Measurements from ENCODE around the gene SEPHS1. TPM values are rescaled to one million over a fixed set of nuclear protein-coding genes. Genes with fewer than 3 reads are reported as not detected.
"Not testable (repeated sequence)": the region's sequence is repeated elsewhere in the genome, so short reads cannot be mapped to it uniquely, and the experiment has no call there.

The SEPHS1 gene
- polyA plus RNA-seq, 12 donors, result 47.0 to 84.3 (median 57.8) TPM; not detected in 1

DNA sequence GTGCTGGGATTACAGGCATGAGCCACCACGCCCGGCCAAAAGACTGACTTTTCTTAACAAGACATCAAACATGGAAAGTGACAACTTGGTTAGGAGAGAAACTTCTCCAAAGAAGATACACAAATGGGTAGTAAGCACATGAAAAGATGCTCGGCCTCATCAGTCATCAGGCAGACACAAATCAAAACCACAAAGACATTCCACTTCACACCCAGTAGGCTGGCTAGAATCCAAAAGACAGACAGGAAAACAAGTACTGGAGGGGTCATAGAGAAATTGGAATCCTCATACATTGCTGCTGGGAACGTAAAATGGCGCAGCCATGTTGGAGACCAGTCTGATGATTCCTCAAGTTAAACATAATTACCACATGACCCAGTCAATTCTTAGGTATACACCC, 16.4 kb downstream of the SEPHS1 start:
- no peak for DNase-seq

DNA sequence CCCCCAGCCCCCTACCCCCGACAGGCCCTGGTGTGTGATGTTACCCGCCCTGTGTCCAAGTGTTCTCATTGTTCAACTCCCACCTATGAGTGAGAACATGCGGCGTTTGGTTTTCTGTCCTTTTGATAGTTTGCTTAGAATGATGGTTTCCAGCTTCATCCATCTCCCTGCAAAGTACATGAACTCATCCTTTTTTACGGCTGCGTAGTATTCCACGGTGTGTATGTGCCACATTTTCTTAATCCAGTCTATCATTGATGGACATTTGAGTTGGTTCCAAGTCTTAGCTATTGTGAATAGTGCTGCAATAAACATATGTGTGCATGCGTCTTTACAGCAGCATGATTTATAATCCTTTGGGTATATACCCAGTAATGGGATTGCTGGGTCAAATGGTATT, 17.1 kb downstream of the SEPHS1 start:
- not testable (repeated sequence) for DNase-seq

DNA sequence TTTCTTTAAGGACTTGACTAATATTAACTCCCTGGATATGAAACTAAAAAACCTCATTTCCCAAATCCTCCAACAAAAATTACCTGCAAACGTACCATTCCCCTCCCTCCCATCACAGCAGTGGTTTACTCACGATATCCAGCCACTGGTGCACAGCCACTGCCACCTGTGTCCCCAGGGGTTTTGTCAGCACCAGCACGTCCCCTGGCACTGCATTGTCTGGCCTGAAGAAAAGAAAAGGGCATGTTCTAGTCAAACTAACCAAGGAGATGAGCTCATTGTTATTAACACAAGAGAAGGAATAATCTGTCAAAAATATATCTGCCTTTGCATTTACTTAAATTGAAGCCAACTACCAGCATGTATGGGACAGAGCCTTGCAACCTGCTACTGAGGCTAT, 18.5 kb downstream of the SEPHS1 start:
- no peak for DNase-seq

DNA sequence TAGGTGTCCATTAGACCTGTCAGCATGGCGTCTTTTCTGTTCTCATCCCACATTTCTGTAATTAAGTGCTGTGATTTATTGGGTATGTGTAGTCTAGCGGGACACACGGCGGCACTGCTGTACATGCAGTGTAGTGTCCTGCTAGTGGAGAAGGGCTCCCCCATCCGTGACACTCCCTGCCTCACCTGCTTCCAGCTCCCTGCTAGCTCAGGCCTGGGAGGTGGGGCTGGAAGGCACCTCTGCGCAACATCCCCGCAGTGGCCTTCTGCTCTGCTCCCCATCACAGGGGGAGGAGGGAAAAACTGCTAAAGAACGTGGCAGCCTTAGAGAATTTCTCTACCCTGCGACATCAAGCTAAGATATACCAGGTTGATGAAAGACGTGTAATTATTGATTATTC, 19.5 kb downstream of the SEPHS1 start:
- no peak for DNase-seq

DNA sequence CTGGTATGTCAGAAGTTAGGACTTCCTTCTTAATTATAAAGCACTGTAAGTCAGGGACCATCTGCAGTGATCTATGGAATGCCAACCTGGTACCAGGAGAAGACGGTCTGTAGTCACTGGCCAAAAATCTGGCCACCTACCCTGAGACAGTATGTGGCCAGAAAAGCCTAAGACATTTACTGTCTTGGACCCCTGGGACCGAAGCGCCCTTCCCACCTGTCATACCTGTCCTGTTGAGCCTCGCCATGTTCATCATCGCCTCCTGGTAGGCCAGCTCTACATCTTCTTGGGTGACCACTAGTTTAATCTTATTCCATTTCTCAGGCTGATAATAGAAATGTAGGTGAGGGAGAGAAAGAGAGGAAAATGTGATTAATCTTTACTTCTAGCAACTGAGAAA, 20.0 kb downstream of the SEPHS1 start:
- no peak for DNase-seq

DNA sequence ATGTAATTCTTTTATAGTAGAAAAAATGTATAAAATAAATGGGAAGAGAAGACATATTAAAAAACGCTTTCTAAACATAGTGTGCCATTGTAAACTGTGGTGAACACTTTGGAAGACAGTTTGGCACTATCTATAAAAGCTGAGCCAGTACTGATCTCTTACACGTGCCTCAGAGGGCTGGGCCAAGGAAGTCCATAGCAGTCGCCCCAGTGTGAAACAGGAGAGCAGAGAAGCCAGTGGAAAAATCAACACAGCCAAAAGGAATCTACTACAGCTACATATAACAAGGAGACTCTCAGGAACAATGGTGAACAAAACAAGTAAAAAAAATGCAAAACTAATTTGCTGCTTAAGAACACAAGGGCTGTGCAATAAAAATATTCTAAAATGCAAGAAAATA, 20.6 kb downstream of the SEPHS1 start:
- DNase-seq, result peak; percentile 64

DNA sequence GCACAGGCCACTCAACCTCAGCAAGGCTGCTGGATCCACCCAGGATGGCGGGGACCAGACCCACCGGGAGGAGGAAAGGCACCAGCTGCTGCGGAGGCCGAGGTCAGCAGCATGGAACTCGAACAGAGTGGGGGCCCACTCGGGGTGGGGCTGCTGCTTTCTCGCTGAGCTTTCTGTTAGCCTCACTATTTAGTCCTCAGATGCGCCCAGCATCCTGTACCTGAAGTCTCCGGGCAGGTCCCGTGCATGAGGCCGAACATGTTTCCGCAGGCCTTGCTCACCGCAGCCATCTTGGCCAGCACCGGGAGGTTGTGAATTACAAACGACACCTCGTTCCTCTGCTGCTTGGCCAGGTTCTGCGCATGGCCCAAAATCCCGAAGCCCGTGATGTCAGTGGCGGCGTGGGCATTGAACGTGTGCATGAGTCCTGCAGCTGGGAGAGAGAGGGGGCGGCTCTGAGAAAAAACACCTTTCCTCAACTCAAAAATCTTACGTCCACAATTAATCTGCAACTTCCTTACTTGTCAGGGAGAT, 25.4 kb downstream of the SEPHS1 start:
- no peak for DNase-seq

DNA sequence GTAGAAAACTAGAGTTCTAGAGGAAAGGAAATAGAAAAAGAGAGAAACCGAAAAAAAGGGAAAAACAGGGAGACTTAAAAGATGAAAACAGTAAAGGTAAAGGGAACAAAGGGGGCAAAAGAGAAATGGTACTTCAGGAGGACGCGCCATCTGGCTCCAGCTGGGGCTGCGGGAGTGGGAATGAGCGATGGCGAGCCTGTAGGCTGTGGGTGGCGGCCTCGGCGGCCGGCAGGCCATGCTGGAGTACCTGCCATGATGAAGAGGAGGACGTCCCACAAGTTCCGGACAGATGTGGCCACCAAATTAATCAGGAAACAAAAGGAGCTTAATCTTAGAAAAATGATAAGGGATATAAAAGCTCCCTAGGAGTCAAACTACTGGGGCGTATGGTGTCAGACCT, 26.5 kb downstream of the SEPHS1 start:
- no peak for DNase-seq

DNA sequence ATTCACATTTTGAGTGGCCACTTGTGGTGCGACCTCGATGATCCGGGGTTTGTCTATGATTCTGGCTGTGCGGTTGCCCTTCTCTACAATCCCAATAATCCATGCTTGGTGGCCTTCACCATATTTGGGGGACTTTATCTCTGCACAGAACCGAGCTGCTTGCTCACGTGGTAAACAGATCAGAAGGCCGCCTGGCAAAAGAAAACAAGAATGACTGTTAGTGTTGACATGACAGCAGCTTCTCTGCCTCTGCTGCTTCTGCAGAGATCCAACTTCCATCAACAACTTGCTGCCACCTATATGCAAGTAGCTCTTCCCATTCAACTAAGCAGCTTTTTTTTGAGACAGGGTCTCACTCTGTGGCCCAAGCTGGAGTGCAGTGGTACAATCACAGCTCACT, 28.9 kb downstream of the SEPHS1 start:
- no peak for DNase-seq

DNA sequence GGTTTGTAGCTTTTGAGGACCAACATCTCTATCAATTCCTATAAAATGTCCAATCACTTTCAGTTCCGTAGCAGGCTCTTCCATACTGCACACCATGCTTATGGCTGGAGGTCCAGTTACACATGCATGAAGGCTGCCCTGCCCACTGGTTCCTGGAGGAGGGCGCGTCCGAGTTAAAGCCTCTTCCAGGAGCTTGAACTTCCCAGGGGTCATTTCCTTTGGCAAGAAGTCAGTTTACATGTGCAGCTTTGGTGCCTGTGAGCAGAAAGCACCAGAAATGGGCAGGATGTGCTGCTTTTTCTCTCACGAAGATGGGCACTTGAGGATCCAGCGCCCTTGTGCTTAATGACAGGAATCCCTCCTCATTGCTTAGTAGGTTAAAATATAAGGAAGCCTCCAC, 30.6 kb downstream of the SEPHS1 start:
- no peak for DNase-seq

DNA sequence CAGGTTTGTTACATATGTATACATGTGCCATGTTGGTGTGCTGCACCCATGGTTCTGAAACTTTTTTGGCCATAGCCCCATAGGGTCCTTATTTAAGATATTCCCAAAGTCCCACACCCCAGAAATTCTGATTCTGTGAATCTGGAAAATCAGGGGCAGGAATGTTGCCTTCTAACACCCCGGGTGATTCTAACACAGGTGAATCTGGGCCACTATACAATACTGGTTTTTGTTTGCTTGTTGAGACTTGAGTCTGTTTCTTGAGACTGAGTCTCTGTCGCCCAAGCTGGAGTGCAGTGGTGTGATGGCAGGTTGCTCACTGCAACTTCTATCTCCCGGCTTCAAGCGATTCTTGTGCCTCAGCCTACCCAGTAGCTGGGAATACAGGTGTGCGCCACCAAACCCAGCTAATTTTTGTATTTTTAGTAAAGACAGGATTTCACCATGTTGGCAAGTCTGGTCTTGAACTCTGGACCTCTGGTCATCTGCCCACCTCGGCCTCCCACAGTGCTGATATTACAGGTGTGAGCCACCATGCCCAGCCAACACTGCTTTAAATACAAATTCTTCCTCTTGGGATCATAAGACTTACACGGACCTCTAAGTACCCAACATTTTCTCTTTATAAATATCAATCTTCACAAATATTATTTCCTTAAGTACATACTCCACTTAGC, 31.3 kb downstream of the SEPHS1 start:
- no peak for DNase-seq

DNA sequence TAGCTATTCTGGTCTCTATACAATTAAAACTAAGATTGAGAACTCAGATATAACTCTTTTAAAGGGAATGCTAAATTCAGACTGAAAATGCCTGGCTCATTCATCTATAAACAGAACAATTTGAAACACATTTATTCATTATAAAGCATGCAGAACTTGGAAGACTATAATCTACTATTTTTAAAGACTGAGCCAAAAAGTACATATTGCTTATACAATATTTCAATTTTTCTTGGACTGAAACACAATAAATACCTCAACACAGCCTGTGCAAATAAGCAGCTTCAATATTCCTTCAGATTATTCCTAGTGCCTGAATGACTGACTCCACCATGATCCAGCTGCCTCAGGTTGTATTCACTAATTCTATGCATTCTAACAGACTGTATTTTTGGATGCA, 32.7 kb downstream of the SEPHS1 start:
- no peak for DNase-seq

DNA sequence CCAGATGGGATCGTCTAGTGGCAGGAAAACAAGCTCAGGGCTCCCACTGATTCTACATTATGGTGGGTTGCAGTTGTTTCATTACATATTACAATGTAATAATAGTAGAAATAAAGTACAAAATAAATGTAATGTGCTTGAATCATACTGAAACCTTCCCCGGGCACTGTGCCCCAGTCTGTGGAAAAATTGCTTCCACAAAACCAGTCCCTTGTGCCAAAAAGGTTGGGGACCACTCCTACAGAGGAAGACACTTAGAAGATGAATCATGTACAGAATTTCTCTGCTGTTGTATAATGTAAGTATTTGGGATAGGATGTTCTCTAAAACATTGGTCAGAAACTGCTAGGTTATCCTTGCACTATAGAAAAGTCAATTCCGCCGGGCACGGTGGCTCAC, 36.9 kb downstream of the SEPHS1 start:
- DNase-seq, result no peak

DNA sequence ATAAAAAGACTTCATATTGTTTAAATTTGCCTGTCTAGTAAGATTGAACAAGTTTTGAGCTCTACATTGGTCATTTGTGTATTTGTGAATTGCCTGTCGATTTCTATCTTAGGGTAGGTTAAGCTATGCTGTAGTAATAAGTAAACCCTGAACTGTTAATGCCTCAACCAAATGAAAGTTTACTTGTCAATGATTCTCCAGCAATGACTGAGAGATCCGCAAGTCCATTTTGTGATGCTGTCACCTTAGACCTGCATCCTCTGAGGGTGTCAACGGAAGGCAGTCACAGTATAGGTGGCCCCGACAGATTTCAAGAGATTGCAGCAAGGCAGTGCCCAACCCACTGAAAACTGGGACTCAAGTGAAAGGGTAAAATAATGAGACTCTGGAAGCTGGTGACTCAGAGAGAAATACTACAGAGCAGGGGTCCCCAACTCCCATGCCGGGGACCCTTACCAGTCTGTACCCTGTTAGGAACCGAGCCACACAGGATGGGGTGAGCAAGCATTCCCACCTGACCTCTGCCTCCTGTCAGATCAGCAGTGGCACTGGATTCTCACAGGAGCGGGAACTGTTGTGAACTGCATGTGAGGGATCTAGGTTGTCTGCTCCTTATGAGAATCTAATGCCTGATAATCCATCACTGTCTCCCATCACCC, 37.4 kb downstream of the SEPHS1 start:
- DNase-seq, result no peak

DNA sequence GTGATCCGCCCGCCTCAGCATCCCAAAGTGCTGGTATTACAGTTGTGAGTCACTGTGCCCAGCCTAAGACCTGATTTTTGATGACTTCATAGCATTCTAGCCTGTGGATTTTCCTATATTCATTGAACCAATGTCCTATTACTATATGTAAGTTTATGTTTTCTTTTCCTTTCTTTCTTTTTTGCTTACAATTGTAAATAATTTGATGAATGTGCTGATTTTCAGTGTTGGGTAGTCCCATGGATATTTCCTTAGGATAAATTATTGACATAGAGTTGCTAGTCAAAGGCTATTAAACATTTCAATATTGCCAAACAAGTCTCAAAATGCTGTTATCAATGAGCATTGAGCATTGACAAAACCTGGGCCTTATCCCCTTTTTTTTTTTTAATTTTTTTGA, 38.3 kb downstream of the SEPHS1 start:
- DNase-seq, result no peak

DNA sequence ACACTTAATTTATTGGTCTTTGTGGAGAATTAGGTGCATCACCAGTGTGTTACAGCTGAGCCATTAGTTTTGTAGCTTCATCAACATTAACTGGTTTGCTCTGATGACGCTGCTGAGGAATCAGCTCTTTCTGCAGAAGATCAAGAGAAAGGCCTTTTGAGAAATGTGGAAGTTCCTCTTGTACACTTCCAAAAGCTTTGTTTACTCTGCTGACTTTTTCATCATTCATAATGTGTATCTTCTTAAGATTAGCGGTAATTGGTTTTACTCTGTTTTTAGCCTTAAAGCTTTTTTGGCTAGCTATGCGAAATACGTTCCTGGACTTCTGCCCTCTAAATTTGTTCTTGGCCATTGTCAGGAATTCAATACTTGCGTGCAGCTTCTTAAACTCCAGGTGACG, 40.0 kb downstream of the SEPHS1 start:
- DNase-seq, result no peak

DNA sequence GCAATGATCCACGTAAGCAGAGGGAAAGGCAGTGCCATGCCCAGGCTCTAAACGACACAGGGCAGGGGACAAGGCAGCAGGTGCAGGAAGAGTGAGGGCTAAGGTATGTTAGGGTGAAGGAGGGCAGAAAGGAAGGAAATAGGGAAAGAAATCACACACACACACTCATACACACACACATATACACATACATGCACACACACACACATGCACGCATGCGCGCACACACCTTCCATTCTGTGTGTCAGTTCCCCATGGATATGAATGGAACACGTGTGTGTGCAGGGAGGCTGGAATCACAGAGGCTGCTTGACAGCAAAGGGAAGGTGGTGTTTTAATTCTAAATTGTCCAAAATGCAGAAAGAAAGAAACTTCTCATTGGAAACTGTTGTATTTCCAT, 42.0 kb downstream of the SEPHS1 start:
- DNase-seq, result no peak

DNA sequence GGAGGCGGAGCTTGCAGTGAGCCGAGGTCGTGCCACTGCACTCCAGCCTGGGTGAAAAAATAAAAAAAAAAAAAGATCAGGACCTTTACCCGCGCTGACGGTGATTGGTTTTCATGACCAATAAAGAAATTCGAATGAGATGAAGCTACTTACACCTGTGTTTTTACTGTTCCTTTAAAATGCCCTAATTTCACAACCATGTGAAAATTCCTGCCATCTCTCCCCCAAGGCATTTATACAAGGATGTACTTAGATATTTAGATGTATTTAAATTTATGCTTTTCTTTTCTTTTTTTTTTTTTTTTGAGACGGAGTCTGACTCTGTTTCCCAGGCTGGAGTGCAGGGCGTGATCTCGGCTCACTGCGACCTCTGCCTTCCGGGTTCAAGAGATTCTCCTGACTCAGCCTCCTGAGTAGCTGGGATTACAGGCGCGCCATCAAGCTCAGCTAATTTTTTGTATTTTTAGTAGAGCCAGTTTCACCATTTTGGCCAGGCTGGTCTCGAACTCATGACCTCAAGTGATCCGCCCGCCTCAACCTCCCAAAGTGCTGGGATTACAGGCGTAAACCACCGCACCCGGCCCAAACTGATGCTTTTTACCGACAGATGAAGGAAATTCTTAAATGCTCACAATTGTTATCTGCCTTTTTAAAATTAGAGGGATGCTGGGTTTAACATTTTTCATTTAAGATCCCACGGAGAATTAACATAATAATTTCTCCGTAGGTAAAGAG, 45.1 kb downstream of the SEPHS1 start:
- DNase-seq, result no peak

DNA sequence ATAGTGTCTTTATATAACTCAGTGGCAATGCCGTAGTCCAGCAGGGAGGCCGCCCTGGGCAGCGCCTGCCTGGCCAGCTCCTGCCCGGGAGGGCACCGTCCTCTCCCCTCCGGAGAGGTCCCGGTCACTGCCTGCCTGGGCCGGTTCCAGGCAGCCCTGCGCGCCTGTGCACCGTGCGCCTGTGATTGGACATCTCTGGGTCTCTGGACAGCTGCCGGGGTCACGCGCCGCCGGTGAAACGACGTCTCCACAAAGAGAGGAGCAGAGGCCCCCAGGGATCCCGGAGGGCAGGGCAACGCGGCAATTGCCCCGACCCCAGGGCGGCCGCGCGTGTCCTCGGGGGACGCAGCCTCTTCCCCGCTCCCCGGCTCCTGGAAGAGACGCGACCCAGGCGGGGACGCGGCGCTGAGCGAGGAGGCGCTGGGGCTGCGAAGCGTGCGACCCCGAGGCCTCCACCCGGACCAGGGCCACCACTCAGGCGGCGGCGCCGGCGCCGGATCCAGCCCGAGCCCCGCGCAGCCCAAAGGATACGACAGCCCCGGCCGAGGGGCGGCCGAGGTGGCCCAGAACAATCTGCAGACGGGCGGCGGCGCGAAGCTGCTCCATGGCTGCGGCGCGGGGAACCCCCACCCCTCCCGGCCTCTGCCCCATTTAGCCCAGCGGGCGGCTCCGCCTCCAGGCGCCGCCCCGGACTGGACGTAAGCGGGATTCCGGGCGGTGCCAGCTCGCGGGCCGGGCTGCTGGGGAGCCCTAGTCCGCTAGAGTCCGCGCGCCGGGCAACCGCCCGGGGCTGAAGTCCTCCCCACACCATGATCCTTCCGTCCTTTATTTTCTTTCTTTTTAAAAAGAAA, 48.4 kb downstream of the SEPHS1 start, which contains the start of gene PHYH:
TSS of gene PHYH (minus strand) at position 628 of the 851 bp plus-strand sequence. CDS start at position 606, 22 bp downstream.
- DNase-seq, result peak; percentile 88

DNA sequence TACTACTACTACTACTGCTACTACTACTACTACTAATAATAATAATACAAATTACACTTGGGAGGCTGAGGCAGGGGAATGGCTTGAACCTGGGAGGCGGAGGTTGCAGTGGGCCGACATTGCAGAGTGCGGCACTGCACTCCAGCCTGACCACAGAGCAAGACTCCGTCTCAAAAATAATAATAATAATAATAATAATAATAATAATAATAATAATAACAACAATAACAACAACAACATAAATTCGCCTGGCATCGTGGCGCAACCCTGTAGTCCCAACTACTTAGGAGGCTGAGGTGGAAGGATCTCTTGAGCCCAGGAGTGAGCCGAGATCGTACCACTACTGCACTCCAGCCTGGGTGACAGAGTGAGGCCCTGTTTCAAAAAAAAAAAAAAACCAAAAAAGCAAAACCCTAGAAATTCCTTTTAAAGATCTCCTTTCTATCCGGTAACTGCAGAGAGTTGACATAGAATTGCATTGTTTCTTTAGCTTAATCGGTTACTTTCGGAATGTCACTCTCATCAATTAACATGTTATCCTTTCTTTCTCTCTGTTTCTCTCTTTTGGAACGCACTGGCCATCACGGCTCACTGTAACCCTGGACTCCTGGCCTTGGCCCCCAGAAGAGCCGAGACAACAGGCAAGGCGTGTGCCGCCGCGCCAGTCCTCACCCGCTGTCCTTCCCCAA, 49.2 kb downstream of the SEPHS1 start:
- DNase-seq, result no peak

DNA sequence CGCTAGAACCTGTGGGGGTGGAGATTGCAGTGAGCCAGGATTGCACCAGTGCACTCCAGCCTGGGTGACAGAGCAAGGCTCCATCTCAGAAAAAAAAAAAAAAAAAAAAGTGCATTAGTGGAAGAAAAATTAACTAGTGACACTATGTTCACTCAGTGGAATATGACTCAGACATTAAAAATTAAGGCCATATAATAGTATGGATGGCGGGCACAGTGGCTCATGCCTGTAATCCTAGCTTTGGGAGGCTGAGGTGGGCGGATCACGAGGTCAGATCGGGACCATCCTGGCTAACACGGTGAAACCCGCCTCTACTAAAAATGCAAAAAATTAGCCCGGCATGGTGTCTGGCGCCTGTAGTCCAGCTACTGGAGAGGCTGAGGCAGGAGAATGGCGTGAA, 51.6 kb downstream of the SEPHS1 start:
- no peak for DNase-seq
